Fibroblast of mammary gland (primary cell): ENCODE measurements around the gene HYI.

Source experiments
- DNase-seq: peaks from one replicate; pipeline ENCODE4 v3.0.0-alpha.2; 2010; ENCODE audit warnings: low read depth
- H3K4me3 ChIP-seq: 2 replicates; pipeline ENCODE4 v1.5.1; 2011; ENCODE audit warnings: low read depth, mild to moderate bottlenecking, low read length, moderate library complexity; ENCODE audit not compliant: control insufficient read depth
- CTCF ChIP-seq: conservative IDR thresholded peaks from 2 replicates; pipeline ENCODE4 v1.5.1; 2011; ENCODE audit warnings: low read depth, low read length, inconsistent platforms; ENCODE audit not compliant: control insufficient read depth, insufficient read depth

Gene HYI

GRCh38 chr1:43447891-43448708 lies 5.6 kb downstream of the HYI start:
- no peak overlapping the region for H3K4me3 ChIP-seq
- TF ChIP-seq CTCF = no peak
- DNase-seq = no peak

GRCh38 chr1:43446881-43447835 lies 6.6 kb downstream of the HYI start:
- no peak for DNase-seq
- no peak overlapping the region for H3K4me3 ChIP-seq
- TF ChIP-seq CTCF = no peak

GRCh38 chr1:43446388-43446740 lies 7.4 kb downstream of the HYI start:
- no peak overlapping the region for H3K4me3 ChIP-seq
- DNase-seq = no peak
- TF ChIP-seq CTCF = no peak

- DNase-seq = no peak
- TF ChIP-seq CTCF = no peak
Observed at GRCh38 chr1:43445606-43446387, 7.9 kb downstream of the HYI start.

GRCh38 chr1:43444836-43445235 lies 8.9 kb downstream of the HYI start:
- H3K4me3 ChIP-seq = no peak overlapping the region
- TF ChIP-seq CTCF = no peak
- DNase-seq = no peak

More at GRCh38 chr1:43445606-43446387, 7.9 kb downstream of the HYI start:
- H3K4me3 ChIP-seq = no peak overlapping the region

- no peak for TF ChIP-seq CTCF
- DNase-seq = no peak
- no peak overlapping the region for H3K4me3 ChIP-seq
Observed at GRCh38 chr1:43444151-43444828, 9.4 kb downstream of the HYI start.
